Skin of body (tissue), 3 donors: ENCODE data around the gene RBMS3. TPM values are rescaled to one million over a fixed set of nuclear protein-coding genes. Genes with fewer than 3 reads are reported as not detected.
"Not testable (repeated sequence)": the region's sequence is repeated elsewhere in the genome, so short reads cannot be mapped to it uniquely, and the experiment has no call there.

ENCODE experiments used
- DNase-seq: peaks from one replicate; lab custom pipeline; 2025; lab: John Stamatoyannopoulos, UW
- small RNA-seq: library from RNA; depleted of rRNA; stranded (forward); fragments of <200 nt; gene quantifications from one replicate; pipeline ENCODE3, GENCODE V24; 2014; ENCODE audit warnings: low replicate concordance
- total RNA-seq: library from RNA; depleted of rRNA; stranded (reverse); fragments of >200 nt; gene quantifications from one replicate; pipeline ENCODE4 v1.2.3, GENCODE V29; 2014

RBMS3 gene
- total RNA-seq, 1 donor from 2014 or later, result 111 TPM

GRCh38 chr3:30050116-30050515 lies 769.2 kb downstream of the RBMS3 start:
- DNase-seq, result not testable (repeated sequence)

- no peak for DNase-seq
Measured at GRCh38 chr3:30059240-30059639, 778.4 kb downstream of the RBMS3 start.

Small RNA genes lying within 50 kb of the gene (small RNA-seq; reads per million reads assigned to genes)
- not detected for gene MTND4LP9
